Keratinocyte (primary cell): ENCODE data around the gene KBTBD2.

Experiments
- CTCF ChIP-seq, 3 experiments: IDR thresholded peaks in 1 of 3; conservative IDR thresholded peaks in 1 of 3; optimal IDR thresholded peaks in 1 of 3; 2 replicates in 2 of 3; 3 replicates in 1 of 3; pipeline versions ENCODE3 to v1.5.1; 2011; ENCODE audit warnings: low read length in 3 of 3, mild to moderate bottlenecking in 3 of 3, moderate library complexity in 2 of 3, control low read depth in 1 of 3, inconsistent platforms in 1 of 3; ENCODE audit not compliant: insufficient read depth in 2 of 3; ENCODE audit errors: extremely low read depth in 1 of 3
- EZH2 ChIP-seq: IDR thresholded peaks from one replicate; pipeline ENCODE4 v1.6.1; 2012; ENCODE audit warnings: inconsistent platforms, mild to moderate bottlenecking, low read length, moderate library complexity

- TF ChIP-seq CTCF (optimal IDR thresholded peaks at IDR 0.05 in 1 of 3, IDR thresholded peaks at IDR 0.05 in 1 of 3, conservative IDR thresholded peaks at IDR 0.05 in 1 of 3; ENCODE audit: extremely low read depth in 1 of 3, insufficient read depth in 2 of 3, low read length in 3 of 3) (no peak), EZH2 (no peak)
Measured at GRCh38 chr7:32887395-32887794, 4.2 kb downstream of the KBTBD2 start.
